ENCODE results near the gene SLC35F1. TPM values are rescaled to one million over a fixed set of nuclear protein-coding genes. Genes with fewer than 3 reads are reported as not detected.

SLC35F1 gene
- total RNA-seq, 4 donors from 2014 or later = 0.30 to 0.91 (median 0.48) TPM

GRCh38 chr6:118215269-118215668 is 308.2 kb downstream of the SLC35F1 start:
- no peak for TF ChIP-seq CTCF (IDR thresholded peaks at IDR 0.05)
- TF ChIP-seq POLR2A (IDR thresholded peaks at IDR 0.05) = no peak
- H3K4me3 ChIP-seq (ENCODE audit: low read depth, poor library complexity, severe bottlenecking) = no peak overlapping the region
- intact Hi-C loops (cut with DNase I; ENCODE audit: low total_unique reads) = no loop called here
- 89 to 92% methylated on average over 5 of the region's 5 CpGs for WGBS, 2 donors
- no peak for DNase-seq (ENCODE audit: low spot score in 2 of 2)

GRCh38 chr6:118216751-118217150 is 309.7 kb downstream of the SLC35F1 start:
- H3K4me3 ChIP-seq (ENCODE audit: low read depth, poor library complexity, severe bottlenecking) = no peak overlapping the region
- no peak for DNase-seq (ENCODE audit: low spot score in 2 of 2)
- WGBS, 2 donors = 81 to 83% methylated on average over 2 of the region's 2 CpGs
- TF ChIP-seq POLR2A (IDR thresholded peaks at IDR 0.05) = no peak
- no peak for TF ChIP-seq CTCF (IDR thresholded peaks at IDR 0.05)
- intact Hi-C loops (cut with DNase I; ENCODE audit: low total_unique reads) = no loop called here

- no peak for DNase-seq (ENCODE audit: low spot score in 2 of 2)
- intact Hi-C loops (cut with DNase I; ENCODE audit: low total_unique reads) = no loop called here
- H3K4me3 ChIP-seq (ENCODE audit: low read depth, poor library complexity, severe bottlenecking) = no peak overlapping the region
- 52 to 59% methylated on average over 2 of the region's 2 CpGs for WGBS, 2 donors
- TF ChIP-seq CTCF (IDR thresholded peaks at IDR 0.05) = no peak
- no peak for TF ChIP-seq POLR2A (IDR thresholded peaks at IDR 0.05)
Measured at GRCh38 chr6:118218156-118218555, 311.1 kb downstream of the SLC35F1 start.

- DNase-seq (ENCODE audit: low spot score in 2 of 2) = no peak
- TF ChIP-seq POLR2A (IDR thresholded peaks at IDR 0.05) = no peak
- TF ChIP-seq CTCF (IDR thresholded peaks at IDR 0.05) = no peak
- H3K4me3 ChIP-seq (ENCODE audit: low read depth, poor library complexity, severe bottlenecking) = no peak overlapping the region
- intact Hi-C loops (cut with DNase I; ENCODE audit: low total_unique reads) = no loop called here
- WGBS, 2 donors = 42 to 73% methylated on average over 2 of the region's 2 CpGs
Measured at GRCh38 chr6:118220429-118221128, 313.5 kb downstream of the SLC35F1 start.

GRCh38 chr6:118223316-118223715 is 316.3 kb downstream of the SLC35F1 start:
- no peak for DNase-seq (ENCODE audit: low spot score in 2 of 2)
- TF ChIP-seq CTCF (IDR thresholded peaks at IDR 0.05) (no peak), POLR2A (IDR thresholded peaks at IDR 0.05) (no peak)
- intact Hi-C loops (cut with DNase I; ENCODE audit: low total_unique reads) = no loop called here
- 56 to 69% methylated on average over 3 of the region's 3 CpGs for WGBS, 2 donors
- H3K4me3 ChIP-seq (ENCODE audit: low read depth, poor library complexity, severe bottlenecking) = no peak overlapping the region

GRCh38 chr6:118228886-118229285 is 321.8 kb downstream of the SLC35F1 start:
- DNase-seq (ENCODE audit: low spot score in 2 of 2) = no peak
- TF ChIP-seq CTCF (IDR thresholded peaks at IDR 0.05) = no peak
- no peak for TF ChIP-seq POLR2A (IDR thresholded peaks at IDR 0.05)
- no peak overlapping the region for H3K4me3 ChIP-seq (ENCODE audit: low read depth, poor library complexity, severe bottlenecking)
- intact Hi-C loops (cut with DNase I; ENCODE audit: low total_unique reads) = no loop called here
- 23 to 40% methylated on average over 3 of the region's 3 CpGs for WGBS, 2 donors

All from lower leg skin (tissue), 4 donors.